AG10803 (cell line): ENCODE data around the gene ARHGEF11.

Experiments used
- DNase-seq: peaks from one replicate; pipeline ENCODE4 v3.0.0; 2010; ENCODE audit warnings: low read depth
- H3K4me3 ChIP-seq: 2 replicates; pipeline ENCODE4 v1.5.1; 2011; ENCODE audit warnings: mild to moderate bottlenecking, low read length, control low read depth
- CTCF ChIP-seq: conservative IDR thresholded peaks from 2 replicates; pipeline ENCODE4 v1.5.1; 2011; ENCODE audit warnings: mild to moderate bottlenecking, low read length, control low read depth, inconsistent platforms

Gene ARHGEF11

GRCh38 chr1:156924478-156925153 is 120.9 kb downstream of the ARHGEF11 start:
- no peak overlapping the region for H3K4me3 ChIP-seq
- no peak for DNase-seq
- no peak for TF ChIP-seq CTCF

GRCh38 chr1:156923670-156924477 is 121.7 kb downstream of the ARHGEF11 start:
- no peak overlapping the region for H3K4me3 ChIP-seq
- no peak for DNase-seq
- TF ChIP-seq CTCF: no peak

- H3K4me3 ChIP-seq: no peak overlapping the region
- TF ChIP-seq CTCF: no peak
- DNase-seq: no peak
Observed at GRCh38 chr1:156922986-156923669, 122.4 kb downstream of the ARHGEF11 start.

GRCh38 chr1:156921053-156921529 is 124.5 kb downstream of the ARHGEF11 start:
- no peak for DNase-seq
- TF ChIP-seq CTCF: no peak
- no peak overlapping the region for H3K4me3 ChIP-seq

- TF ChIP-seq CTCF: peak; percentile 63
- DNase-seq: peak; percentile 69
- peak within 1 kb of the TSS; percentile 49 for H3K4me3 ChIP-seq
Observed at GRCh38 chr1:156920233-156921052, 125.1 kb downstream of the ARHGEF11 start, which contains the start of gene LRRC71. LRRC71 (plus strand) TSS chr1:156920632; CDS start chr1:156920804, 172 bp downstream.

- no peak overlapping the region for H3K4me3 ChIP-seq
- no peak for TF ChIP-seq CTCF
- no peak for DNase-seq
Observed at GRCh38 chr1:156914440-156914856, 131.1 kb downstream of the ARHGEF11 start.
